ENCODE results near the gene FDXACB1.
"Not testable (repeated sequence)": the region's sequence is repeated elsewhere in the genome, so short reads cannot be mapped to it uniquely, and the experiment has no call there.

FDXACB1 gene

DNA sequence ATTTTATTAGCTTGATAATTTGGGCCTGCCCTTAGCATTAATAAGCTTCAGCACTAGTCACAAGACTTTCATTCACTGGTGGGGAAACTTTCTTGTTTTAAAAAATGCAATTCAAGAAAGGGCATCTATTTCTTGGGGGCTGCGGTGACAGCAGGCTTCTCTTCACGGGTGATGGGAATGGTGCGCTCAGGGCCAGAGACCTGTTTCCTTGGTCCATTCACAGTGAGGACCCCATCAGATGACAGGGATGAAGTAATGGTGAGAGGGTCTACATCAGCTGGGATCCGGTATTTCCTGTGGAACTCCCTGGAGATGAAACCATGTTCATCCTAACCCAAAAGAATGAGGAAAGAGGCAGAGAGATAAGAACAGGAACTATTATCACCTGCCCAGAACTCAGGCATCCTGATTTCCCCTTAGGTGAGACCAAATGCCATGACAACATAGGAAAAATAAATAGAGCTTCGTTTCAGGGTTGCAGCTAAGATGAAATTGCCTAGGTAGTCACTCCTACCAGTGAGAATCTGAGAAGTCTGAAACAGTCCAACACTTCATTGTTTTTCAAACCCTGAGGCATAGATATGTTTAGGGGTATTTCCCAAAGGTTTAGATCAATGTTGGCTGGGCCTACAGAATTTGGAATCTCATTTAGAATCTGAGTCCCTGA lies 29.8 kb upstream of the FDXACB1 start:
- no peak for DNase-seq

DNA sequence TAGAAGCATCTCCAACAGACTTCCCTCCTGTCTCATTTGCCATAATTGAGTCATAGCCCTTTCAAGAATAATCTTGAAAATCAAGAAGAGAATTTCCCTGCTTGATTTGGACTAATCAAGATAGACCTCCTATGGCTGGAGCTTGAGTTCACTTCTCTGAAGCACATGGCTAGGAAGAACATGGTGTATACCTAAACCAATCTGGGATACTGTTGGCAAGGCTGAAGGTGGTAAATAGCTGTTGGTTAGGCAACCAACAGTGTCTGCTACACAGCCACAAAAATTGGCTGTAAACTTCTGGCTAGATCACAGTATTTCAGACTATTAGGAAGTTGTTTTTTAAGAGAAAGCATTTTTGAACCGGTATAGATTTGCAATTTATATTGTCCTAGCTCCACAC lies 27.7 kb upstream of the FDXACB1 start:
- DNase-seq: no peak

DNA sequence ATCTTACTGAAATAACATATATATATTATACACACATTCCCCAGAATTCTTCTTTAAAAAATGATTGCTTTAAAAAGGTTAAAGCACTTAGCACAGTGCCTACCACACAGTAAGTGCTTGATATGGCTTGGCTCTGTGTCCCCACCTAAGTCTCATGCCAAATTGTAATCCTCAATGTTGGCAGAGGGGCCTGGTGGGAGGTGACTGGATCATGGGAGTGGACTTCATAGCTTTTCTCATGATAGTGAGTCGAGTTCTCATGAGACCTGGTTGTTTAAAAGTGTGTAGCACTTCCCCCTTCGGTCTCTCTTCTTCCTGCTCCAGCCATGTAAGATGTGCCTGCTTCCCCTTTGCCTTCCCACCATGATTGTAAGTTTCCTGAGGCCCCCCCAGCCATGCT lies 26.4 kb upstream of the FDXACB1 start:
- no peak for DNase-seq

DNA sequence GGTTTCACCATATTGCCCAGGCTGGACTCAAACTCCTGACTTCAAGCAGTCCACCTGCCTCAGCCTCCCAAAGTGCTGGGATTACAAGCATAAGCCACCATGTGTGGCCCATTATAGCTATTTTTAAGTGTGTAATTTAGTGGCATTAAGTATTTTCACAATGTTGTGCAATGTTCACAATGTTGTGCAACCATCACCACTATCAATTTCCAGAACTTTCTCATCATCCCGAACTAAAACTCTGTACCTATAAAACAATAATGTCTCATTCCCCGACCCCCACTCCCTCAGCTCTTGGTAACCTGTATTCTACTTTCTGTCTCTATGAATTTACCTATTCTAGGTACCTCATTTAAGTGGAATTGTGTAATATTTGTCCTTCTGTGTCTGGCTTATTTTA lies 7.9 kb upstream of the FDXACB1 start:
- DNase-seq: no peak

DNA sequence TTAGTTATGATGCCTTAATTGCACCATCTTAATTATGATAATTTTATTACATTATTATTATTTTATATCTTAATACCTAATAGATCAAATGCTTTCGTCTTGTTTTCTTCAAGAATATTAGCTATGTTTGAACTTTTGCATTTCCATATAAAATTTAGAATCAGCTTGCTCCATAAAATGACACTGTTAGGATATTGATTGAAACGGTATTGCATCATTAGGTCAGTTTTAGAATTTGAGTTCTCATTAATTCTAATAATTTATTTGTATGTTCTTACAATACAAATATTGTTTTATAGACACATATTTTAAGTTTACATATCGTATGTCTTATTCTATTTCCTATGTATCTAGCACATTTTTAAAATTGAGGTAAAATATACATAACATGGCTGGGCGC lies 7.1 kb upstream of the FDXACB1 start:
- no peak for DNase-seq

DNA sequence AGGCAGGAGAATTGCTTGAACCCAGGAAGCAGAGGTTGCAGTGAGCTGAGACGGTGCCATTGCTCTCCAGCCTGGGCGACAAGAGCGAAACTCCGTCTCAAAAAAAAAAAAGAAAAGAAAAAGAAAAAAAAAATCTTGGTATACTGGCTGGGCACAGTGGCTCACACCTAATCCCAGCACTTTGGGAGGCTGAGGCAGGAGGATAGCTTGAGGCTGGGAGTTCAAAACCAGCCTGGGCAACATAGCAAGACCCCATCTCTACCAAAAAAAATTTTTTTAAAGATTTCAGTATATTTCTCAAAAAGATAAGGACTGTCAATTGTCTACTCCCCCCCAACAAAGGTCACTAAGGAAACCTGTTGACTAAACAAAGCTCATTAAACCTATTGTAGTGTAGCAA lies 6.1 kb upstream of the FDXACB1 start:
- DNase-seq: not testable (repeated sequence)

DNA sequence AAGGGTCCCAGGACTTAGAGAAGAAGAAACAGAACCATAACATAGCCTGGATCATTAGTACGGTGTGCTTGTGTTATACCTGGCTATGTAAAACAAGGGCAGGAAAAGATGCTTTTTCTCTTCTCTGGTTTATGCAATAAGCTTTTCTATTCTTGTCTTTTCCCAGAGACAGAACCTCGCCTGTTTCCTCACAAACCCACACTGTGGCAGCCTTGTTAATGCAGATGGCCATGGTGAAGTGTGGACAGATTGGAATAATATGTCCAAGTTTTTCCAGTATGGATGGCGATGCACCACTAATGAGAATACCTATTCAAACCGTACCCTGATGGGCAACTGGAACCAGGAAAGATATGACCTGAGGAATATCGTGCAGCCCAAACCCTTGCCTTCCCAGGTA lies 3.2 kb upstream of the FDXACB1 start:
- DNase-seq: no peak

DNA sequence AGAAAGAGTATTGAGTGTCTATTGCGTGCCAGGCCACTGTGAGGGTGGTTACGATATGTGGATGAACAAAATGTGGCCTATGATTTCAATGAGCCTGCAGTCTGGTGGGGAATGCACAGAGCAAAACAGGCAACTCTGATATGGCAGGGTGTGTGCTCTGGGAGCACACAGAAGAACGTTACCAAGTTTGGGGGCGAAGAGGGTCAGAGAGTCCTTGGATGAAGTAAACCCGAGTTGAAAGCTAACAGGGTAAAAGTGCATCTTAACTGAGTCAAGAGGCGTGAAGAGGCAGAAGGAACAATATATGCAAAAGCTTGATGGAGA lies 634 bp upstream of the FDXACB1 start:
- no peak for DNase-seq

DNA sequence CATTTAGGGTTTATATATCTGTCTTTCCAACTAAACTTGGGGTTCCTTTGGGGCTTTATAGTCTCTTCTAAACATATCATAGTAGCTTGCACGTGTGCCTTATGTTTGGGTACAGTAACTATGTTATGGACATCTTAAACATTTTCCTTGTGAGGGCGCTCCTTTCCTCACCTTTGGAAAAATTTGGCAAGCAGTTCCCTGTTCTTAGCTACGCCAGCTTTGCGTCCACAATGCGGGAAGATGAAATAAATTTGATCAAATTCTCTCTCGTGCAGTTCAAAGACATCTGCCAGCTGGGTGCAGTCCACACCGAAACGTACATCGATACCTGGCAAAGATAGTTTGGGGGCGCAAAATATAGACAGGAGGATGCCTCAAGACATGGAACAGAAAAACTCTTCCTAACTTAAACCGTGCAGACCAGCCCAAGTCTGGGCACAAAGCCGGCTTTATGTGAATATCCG lies 548 bp downstream of the FDXACB1 start:
- no peak for DNase-seq

DNA sequence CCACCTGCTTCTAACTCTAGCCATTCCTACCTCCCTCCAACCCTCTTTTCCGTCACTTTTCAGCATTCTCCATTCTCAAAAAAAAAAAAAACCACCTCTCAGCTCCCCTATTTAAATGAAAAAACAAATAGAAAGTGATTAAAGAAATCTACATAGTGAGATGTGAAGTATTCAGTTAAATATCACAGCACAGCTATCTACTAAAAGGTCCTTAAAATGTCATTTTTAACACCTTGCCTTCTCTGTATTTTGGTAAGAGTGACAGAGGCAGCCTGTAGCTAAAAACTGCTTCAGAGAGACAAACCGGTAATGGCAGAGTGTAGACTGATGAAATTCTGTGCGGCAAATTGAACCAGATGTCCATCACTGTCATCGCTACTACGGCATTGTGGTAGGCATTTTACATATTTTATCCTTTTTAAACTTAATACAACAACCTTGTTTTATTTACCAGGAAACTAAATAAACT lies 7.2 kb downstream of the FDXACB1 start:
- no peak for DNase-seq

DNA sequence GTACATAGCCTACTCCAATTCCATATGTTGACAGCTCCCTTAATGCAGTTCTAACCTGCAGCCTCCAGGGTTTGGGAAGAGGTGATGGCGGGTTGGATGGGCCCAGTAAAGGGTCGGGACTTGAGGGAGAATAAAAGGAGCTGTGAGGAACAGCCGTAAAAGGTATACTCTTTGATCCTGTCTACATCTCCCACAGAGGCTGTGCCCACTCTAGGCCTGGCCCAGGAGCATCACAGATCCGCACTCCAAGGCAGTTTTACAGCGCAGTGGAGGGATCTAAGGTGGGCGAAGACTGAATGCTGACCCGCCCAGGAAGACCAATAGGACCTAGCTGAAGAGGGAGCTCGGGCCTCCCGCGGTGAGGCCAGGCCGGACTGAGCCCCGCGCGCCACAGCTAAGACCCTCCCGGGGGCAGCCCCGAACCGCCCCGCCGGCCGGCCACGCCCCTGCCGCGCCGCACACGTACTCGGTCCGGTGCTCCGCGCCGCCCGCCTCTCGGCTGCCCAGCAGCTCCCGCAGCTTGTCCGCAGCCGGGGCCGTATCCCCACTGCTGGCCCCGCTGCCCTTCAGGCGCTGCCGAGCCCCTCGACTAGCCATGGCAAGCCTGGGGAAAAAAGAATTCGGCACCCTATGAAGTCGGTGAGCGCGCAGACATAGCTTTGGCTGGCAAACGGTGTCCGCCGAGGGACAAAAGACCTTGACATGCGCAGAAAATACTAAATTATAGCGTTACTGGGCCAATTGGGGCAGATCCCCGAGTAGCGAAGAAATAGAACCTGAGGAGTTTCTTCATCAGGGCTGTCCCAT lies 7.9 kb downstream of the FDXACB1 start, which contains the start of gene ALG9:
Gene ALG9, minus strand, starts transcription at position 696 of the 807 bp plus-strand sequence. Its CDS starts 99 bp downstream, at position 597.
- DNase-seq: peak; percentile 90

DNA sequence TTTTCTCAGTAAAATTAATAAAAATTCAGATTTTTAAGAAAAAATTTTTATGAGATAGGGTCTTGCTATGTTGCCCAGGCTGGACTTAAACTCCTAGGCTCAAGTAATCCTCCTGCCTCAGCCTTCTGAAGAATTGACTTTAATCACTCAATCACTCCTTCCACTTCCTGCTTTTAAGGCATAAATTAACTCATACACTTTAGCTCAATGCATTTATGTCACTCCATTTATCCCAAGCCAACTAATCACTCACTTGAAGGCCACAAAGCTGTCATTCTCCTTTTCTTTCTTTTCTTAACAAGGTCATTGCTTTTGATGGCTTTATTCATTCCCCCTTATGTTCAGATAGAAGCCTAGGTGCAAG lies 8.5 kb downstream of the FDXACB1 start:
- no peak for DNase-seq

DNA sequence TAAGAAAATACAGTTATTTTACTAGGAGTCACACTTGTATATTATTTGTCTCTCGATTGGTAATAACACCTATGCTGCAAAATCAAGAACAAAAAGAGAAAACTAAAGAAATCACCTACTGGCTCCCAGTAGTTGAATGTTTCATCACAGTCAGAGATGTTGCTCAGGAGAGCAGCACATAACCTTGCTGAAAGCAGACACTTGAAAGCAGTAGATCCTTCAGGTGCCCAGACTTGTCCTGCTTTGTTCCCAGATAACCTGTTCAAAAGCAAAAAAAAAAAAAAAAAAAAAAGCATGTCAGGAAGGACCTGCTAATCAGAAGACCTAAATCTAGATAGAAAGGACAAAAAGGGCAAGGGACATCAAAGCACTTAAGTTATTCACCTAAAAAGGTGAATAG lies 8.9 kb downstream of the FDXACB1 start:
- no peak for DNase-seq

DNA sequence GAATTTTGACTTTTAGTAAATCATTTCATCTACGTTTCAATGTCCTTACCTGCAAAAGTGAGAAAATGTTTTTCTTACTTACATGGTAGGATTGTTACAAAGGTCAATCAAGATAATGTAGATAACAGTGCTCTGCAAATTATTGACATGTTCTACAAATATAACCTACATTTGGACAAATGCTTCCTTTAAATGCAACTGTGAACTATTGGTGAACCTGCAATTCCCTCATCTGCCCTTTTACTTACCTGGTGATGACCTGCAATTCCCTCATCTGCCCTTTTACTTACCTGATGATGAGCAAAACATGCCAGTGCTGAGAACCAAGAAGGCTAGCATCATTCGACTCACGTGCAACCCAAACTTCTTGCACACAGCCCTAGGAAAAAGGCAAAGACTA lies 18.7 kb downstream of the FDXACB1 start:
- DNase-seq: no peak

DNA sequence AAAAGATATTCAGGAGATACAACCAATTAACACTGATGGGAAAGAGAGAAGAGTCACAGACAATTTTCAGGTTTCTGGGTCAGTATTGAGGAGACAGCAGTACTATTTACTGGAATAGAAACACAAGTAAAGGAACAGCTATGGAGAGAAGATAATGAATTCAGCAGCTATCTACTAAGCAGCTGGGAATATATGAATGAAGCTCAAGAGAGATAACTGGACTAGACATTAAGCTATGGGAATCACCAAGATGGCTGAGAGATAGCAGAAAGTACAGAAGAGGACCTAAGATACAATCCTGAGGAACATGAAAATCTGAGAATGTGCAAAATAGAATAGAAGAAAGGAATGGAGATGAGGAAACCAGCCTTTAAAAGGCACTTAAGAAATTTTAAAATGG lies 23.5 kb downstream of the FDXACB1 start:
- no peak for DNase-seq

DNA sequence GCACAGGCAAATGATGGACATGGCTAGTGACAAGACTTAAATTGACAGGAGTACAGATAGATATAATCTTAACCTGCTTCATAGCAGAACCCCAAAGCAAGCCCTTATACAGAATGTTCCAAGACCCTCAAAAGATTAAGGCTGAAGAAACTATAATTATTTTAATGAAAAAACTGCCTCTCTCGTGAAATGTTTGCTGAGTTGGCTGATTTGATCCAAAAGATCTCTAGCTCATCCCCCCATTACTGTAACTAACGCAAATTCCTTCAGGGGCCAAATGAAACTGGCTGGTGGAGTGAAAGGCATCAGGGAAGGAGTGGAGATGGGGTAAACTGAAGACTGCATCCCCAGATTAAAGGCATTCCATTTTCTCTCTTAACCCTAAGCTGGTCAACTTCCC lies 26.9 kb downstream of the FDXACB1 start:
- DNase-seq: no peak

DNA sequence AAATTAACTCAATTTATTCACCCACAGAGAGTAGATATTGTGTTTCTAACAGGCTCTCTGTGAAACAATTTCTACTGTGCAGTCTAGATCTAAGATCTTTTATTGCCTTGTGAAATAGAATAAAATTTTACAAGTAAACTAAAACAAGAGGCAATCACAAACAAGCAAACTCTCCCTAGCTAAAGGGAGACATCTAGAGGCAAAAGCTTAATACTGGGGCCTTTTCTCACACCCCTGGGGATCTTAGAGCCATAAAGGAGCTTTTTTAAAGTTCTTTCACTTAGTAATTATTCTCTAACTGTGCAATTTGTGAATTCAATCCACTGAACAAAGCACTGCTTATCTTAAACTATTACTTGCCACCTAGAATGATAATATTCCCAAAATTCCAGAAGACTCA lies 27.3 kb downstream of the FDXACB1 start:
- DNase-seq: no peak

DNA sequence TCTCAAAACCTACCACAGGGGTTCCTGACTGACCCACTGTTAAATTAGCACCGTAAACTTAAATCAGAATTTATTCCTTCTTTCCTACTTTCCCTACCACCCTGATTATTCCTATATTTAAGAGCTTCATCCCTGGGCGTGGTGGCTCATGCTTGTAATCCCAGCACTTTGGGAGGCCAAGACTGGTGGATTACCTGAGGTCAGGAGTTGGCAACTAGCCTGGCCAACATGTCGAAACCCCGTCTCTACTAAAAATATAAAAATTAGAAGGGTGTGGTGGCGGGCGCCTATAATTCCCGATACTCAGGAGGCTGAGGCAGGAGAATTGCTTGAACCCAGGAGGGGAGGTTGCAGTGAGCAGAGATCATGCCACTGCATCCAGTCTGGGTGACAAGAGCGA lies 27.9 kb downstream of the FDXACB1 start:
- DNase-seq: no peak

DNA sequence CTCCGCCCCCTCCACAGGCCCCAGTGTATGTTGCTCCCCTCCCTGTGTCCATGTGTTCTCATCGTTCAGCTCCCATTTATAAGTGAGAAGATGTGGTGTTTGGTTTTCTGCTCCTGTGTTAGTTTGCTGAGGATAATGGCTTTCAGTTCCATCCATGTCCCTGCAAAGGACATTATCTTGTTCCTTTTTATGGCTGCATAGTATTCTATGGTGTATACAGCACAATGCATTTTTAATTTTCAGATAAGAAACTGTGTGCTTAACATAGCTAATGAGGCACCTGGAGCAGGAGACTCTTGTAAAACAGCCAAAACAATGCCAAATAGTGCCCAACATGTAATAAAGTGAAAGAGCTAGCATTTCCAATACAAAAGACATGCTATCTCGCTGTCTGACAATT lies 29.3 kb downstream of the FDXACB1 start:
- DNase-seq: no peak

DNA sequence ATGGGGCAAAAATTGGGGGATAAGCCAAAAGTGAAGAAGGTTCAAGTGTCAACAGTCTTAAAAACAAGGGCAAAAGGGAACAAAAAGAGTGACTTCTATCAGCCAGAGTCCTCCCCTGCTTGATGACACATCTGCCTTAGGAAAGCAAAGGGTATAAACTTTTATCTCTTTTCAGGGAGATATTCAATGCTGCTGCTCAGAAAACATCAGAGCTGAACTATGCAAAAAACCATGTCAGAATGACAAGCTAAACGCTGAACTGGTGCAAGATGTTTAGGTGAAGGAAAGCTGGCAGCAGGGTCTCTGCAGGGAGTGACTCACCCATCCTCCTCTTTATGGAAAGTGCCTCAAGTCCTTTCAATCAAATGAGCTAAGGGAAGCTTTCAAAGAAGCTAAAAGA lies 32.3 kb downstream of the FDXACB1 start:
- no peak for DNase-seq

DNA sequence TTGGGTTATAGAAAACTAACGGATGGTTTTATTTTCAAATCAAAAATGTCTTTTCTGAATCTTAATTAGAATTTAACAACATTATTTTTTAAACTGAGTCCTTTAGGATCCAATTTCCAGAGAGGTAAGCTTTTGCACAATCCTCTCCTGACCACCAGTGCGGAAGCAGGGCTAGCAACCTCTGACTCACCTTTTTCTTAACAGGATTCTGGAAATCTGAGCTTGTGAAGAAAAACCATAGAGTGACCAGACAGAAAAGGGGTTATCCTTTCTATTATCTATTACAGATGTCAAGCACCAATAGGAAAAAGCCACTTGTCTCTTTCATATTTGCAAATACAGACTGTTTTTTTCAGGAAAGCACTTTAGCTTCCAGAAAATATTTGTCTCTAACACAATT lies 32.9 kb downstream of the FDXACB1 start:
- DNase-seq: no peak

DNA sequence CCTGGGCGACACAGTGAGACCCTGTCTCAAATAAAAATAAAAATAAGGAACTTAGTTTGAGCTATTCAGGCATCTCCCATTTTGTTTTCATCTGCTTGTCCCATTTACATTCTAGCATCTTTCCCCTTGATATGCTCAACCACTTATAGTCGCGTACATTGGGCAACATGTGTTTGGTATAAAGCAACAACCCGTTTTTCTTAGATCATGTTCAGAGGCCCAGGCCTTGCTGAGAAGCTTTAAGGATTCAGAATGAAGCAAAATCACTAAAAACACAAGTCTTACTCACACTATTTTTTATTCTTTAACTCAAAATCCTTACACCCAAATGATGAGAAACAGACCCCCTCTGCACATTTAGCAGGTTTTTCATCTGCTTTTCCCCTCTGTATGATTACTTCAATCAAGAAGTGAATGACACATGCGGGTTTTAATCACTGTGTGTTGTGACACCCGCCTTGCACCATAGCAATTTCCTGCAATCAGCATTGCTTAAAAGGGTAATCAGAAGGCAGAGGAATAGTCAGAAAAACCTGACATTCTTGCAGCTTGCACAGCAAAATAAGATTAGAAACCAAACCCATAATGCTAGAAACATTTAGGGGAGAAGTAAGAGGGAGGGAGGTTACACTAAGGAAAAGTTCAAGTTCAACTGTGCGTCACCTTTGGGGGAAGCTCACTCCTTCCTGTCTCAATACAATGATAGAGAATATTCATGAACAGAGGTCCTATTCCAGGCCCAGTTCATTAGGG lies 33.5 kb downstream of the FDXACB1 start:
- DNase-seq: no peak

DNA sequence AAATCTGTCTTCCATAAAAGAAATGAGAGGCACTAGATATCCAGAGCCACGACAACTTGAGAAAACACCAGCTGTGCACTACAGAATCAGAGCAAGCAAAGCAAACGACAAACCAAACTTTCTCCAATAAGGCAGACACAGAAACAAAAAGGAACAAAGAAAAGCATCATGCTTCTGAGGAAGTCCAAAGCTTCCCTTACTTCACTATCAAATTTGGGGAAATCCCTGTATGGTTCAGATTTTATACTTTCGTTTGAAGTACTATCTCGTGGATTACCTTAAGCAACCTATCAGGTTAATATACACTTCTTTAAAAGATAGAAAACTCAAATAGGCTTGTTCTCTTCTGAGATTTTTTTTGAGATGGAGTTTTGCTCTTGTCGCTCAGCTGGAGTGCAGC lies 35.3 kb downstream of the FDXACB1 start:
- no peak for DNase-seq

Data from CD4-positive, alpha-beta T cell treated with Interleukin-17A for 4 hours (primary cell).